ENCODE results near the gene PSAT1. TPM values are rescaled to one million over a fixed set of nuclear protein-coding genes. Genes with fewer than 3 reads are reported as not detected.

PSAT1 gene
- total and polyA plus RNA-seq, 2 of the 13 experiments (the other 11 are each of a cell fraction or from before 2014, with no cell fraction given), result 135 to 229 TPM

DNA sequence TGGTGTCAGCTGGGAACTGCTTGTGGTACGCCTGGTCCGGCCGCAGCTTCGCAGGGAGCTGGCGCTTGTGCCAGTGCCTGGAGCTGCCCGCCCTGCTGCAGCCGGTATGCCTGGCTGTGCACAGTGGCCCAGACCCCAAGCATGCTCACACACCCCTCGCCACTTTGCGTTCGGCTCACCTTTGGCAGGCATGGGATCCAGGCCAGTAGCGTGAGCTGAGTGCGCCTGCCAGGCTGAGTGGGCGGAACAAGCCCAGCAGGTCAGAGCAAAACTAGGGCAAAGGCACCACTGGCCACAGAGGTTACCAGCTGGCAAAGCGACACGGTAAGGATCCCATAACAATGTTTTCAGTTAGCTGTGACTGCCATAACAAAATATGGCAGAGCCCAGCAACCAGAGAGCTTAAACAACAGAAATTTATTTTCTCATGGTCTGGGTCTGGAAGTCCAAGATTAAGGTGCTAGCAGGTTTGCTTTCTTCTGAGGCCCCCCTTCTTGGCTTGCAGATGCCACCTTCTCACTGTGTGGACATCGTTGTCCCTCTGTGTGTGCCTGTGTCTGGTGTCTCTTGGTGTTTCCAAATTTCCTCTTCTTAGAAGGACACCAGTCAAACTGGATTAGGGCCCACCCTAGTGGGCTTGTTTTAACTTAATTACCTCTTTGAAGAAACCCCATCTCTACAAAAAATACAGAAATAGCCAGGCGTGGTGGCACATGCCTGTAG is 61.6 kb downstream of the PSAT1 start:
- in situ Hi-C loops (cut with HindIII; ENCODE audit: extremely low pct_ligation_motif_present, low pct_unique_long_range_greater_than_20kb), result no loop called here
- no peak overlapping the region for H2AFZ ChIP-seq (ENCODE audit: low read length)
- TF ChIP-seq ZNF30 (CRISPR knock-in tag; IDR thresholded peaks at IDR 0.05), result no peak
- no peak for TF ChIP-seq CCDC6 (CRISPR knock-in tag; IDR thresholded peaks at IDR 0.05)
- TF ChIP-seq POLR2AphosphoS5 (IDR thresholded peaks at IDR 0.05; ENCODE audit: low read depth, low read length), result no peak
- TF ChIP-seq ZNF354B (CRISPR knock-in tag; IDR thresholded peaks at IDR 0.05), result no peak
- TF ChIP-seq MIER2 (CRISPR knock-in tag; IDR thresholded peaks at IDR 0.05), result no peak
- TF ChIP-seq ZNF713 (CRISPR knock-in tag; IDR thresholded peaks at IDR 0.05), result no peak
- TF ChIP-seq ZNF274 (CRISPR knock-in tag; IDR thresholded peaks at IDR 0.05), result no peak
- no peak for TF ChIP-seq PLRG1 (conservative IDR thresholded peaks at IDR 0.05)
- TF ChIP-seq ZNF552 (CRISPR knock-in tag; IDR thresholded peaks at IDR 0.05; ENCODE audit: borderline replicate concordance), result no peak
- TF ChIP-seq, protein P1, sequence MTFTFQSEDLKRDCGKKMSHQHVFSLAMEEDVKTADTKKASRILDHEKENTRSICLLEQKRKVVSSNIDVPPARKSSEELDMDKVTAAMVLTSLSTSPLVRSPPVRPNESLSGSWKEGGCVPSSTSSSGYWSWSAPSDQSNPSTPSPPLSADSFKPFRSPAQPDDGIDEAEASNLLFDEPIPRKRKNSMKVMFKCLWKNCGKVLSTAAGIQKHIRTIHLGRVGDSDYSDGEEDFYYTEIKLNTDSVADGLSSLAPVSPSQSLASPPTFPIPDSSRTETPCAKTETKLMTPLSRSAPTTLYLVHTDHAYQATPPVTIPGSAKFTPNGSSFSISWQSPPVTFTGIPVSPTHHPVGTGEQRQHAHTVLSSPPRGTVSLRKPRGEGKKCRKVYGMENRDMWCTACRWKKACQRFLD (CRISPR knock-in tag; IDR thresholded peaks at IDR 0.05; ENCODE audit: borderline replicate concordance), result no peak
- H3K79me2 ChIP-seq (ENCODE audit: insufficient read depth, low read length), result no peaks in the 10 kb centered on the region
- H3K9ac ChIP-seq (ENCODE audit: insufficient read depth, low read depth, low read length), result no peak overlapping the region
- no peak for DNase-seq (ENCODE audit: low spot score)
- H3K36me3 ChIP-seq (replicated peaks in 1 of 2; ENCODE audit: control insufficient read depth in 1 of 2, insufficient read depth in 2 of 2, low read length in 2 of 2), result no peaks in the 10 kb centered on the region
- H4K20me1 ChIP-seq (ENCODE audit: insufficient read depth, low read length), result no peaks in the 10 kb centered on the region
- no peak overlapping the region for H3K27ac ChIP-seq (ENCODE audit: extremely low read length, insufficient read depth, low read length)
- peaks cover 23% of the 10 kb centered on the region for H3K4me1 ChIP-seq (ENCODE audit: insufficient read depth, low read length)
- FAIRE-seq, result no peak
- ATAC-seq, result no peak
- H3K9me3 ChIP-seq (ENCODE audit: low read length), result no peaks in the 10 kb centered on the region
- BruUV-seq (replicated peaks), result no TSS peak
- no peak overlapping the region for H3K4me2 ChIP-seq (ENCODE audit: low read depth, low read length)
- H3K27me3 ChIP-seq (ENCODE audit: control insufficient read depth in 1 of 2, insufficient read depth in 2 of 2, low read length in 2 of 2), result no peaks in the 10 kb centered on the region
- 92% methylated on average over 5 of the region's 17 CpGs for WGBS (ENCODE audit: low lambda C conversion rate)
- ChIA-PET CTCF (ENCODE audit: low intra/inter-chr PET ratio, low total read pairs) (no interaction called here), POLR2A (no interaction called here)
- intact Hi-C loops (cut with micrococcal nuclease; ENCODE audit: unreplicated experiment), result no loop called here
- no peak overlapping the region for H3K4me3 ChIP-seq (replicated peaks in 1 of 3; ENCODE audit: insufficient read depth in 1 of 3, low read depth in 2 of 3, low read length in 3 of 3)

Data from HepG2 (cell line).